GM18870 (cell line): ENCODE data around the gene CNTNAP2.
"Not testable (repeated sequence)": the region's sequence is repeated elsewhere in the genome, so short reads cannot be mapped to it uniquely, and the experiment has no call there.

ENCODE experiments used
- ATAC-seq: cut with Tn5 transposase; IDR thresholded peaks from one replicate; pipeline ENCODE4 v1.9.1; 2021; ENCODE audit warnings: moderate library complexity; ENCODE audit not compliant: unreplicated experiment

CNTNAP2 gene

DNA sequence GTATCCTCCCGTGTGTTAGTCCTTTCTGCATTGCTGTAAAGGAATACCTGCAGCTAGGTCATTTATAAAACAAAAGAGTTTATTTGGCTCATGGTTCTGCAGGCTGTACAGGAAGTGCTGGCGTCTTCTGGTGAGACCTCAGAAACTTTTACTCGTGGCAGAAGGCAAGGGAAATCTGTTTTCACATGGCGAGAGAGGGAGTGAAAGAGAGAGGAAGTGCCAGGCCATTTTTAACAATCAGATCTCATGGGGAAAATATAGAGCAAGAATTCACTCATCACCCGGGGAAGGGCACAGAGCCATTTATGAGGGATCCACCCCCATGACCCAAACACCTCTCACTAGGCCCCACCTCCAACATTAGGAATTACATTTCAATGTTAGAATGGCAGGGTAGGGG is 952.2 kb downstream of the CNTNAP2 start:
- ATAC-seq, result no peak

DNA sequence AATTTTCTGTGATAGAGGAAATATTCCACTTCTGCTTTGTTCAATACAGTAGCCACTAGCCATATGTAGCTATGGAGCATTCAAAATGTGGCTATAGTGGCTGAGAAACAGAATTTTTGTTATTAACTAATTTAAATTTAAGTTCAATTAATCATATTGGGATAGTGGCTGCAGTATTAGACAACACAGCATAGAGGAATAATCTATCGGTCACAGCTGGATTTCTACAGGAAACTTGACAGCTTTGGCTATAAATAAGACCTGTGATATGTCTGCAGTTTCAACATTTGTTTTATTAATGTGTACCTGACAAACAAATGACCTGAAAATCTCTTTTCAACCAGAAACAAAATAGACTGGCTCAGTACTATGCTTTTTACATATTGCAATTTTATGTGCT is 953.2 kb downstream of the CNTNAP2 start:
- no peak for ATAC-seq

DNA sequence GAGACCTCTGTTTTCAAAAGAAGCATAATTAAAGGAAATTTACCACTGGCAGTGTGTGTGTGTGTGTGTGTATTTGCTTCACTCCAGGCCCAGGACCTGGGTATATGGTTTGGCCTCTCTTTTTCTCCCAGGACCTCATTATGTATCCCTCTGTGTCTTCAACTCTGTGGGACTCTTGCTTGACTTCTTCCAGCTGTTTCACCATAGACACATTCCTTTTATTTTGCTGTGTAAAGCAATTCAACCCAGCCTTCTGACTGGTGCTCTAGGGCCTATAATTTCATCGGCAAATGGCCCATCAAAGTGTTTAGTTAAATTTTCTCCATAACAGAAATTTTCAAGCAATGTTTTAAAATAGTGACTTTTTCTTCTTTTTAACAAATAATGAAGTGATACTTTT is 954.3 kb downstream of the CNTNAP2 start:
- no peak for ATAC-seq

DNA sequence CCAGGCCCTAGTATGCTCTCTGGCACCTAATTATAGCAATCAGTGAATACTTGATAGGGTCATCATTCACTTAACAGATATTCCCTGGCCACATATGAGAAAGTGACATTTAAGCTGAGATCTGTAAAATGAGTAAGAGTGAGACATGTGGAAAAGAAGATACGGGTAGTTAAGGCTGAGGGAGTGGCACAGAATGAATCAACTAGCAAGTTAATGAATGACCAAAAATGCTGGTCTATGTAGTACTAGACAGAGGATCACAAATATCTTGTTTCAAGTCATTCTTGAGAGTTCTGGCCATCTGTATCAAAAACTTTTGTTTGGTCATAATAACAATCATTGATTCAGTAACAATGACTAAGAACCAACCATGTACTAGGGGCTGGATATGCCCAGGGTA is 954.9 kb downstream of the CNTNAP2 start:
- ATAC-seq, result no peak

DNA sequence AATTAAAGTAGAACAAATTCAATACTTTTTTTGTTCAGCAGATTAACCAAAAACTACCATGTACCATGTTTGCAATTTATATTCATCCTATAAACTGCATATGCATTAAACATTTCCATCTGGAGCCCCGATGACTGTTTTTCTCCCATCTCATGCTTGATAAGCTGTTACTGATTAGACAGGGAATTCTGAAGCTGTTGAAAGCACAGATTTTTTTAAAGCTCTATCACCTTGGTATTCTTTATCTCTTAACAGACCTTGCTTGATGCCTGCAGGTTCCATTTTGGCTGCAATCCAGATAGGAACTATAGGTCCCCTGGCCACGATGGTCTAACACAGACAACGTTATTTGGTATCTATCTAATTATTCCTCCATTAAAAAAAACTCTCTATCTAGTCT is 961.7 kb downstream of the CNTNAP2 start:
- ATAC-seq, result no peak

DNA sequence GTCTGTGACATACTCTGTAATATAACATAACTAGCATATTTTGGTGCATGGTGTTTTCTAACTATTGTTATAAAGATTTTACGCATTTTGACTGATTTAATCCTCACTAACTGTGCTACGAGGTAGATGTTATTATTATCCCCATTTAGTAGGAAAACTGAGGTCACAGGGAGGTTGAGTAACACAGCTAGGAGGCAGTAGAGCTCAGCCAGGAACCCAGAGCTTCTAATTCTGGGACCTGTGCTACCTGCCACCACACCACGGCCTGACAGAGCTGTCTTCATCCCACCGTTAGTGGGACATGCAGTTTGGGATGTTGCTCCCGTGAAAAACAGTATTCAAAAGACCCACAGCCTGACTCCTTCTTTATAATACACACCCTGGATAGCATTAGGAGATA is 962.5 kb downstream of the CNTNAP2 start:
- ATAC-seq, result no peak

DNA sequence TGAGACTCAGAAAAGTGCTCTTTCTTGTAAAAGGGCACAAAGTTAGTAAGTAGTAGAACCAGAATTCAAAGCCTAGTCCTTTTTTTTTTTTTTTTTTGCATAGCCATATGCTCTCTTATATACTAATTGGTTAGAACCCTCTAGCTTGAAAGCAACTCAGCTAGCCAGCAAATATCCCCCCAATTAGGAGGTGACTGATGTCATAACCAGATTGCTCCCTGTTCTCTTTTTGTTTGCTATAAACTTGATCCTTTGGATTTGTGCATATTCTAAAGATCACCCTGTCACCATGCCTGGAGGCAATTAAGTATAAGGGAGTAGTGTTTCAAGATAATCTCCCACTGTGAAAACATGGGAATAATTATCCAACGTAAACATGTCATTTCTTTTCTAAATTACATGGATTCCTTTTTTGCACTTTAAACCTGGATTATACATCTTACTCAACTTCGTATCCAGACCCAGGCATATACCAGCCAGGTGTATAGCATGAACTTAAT is 963.4 kb downstream of the CNTNAP2 start:
- ATAC-seq, result no peak

DNA sequence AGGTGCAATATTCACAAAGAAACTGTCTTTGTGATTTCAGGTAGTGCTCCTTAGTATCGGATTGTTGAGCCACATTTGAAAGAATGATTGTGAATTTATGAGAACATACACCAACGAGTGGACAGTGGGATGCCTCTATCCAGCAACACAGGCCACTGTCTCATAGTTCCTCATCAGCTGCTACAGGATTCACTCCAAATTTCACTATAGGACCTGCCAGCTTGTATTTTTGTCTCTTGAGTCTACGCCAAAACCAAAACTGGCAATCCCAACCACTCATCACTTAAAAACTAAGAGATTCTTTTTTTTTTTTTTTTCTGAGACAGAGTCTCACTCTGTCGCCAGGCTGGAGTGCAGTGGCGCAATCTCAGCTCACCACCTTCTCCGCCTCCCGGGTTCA is 964.5 kb downstream of the CNTNAP2 start:
- no peak for ATAC-seq

DNA sequence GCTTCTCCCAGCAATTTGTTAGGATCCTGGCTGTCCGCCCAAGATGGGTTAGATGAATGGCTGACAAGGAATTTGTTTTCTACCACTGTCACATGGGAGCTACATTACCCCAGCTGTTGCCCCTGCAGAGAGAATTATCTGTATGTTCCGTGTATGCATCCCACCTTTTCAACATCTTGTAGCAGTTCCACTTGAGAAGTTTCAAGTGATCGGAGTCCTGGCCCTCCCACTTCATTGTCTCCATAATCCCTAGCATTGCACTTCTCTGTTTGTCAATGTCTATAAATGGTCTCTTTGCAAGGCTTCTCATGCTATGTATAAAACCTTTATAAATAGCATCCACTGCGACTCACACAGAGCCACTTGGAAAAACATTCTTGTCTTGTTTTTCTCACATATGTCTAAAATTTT is 972.5 kb downstream of the CNTNAP2 start:
- no peak for ATAC-seq

DNA sequence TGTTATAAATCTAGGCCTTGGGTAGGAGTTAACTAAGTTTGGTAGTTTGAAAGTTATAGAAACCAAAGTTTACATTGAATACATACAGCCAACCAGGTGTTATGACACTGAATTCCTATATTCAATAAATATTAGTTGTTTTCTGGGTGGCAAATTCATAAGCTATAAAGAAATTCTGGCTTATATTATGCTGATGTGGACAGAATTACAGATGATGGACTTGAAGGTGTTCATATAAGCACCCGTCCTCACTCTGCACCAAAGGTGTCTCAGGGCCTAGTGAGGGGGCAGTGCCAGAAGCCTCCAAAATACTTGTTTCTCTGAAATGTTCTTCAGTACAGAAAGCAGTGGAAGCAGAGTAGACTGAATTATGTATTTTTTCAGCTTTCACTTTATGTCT is 973.0 kb downstream of the CNTNAP2 start:
- no peak for ATAC-seq

DNA sequence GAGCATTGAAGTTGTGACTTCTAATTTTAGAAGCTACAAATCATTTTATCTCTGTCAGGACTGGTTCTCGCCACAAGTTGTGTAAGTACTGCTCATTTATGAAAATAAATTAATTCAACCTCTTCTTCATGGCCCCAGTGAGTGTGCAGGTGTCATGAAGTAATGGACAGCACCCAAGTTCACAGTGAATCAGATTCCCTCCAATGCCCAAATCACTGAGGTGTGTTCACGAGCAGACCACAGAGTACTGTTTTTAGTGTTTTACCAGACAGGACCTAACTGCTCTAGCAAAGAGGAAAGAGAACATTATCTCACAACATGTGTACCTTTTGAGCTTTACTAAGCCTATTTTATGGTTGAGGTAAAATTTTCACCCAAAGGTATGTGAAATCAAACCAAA is 980.0 kb downstream of the CNTNAP2 start:
- ATAC-seq, result no peak

DNA sequence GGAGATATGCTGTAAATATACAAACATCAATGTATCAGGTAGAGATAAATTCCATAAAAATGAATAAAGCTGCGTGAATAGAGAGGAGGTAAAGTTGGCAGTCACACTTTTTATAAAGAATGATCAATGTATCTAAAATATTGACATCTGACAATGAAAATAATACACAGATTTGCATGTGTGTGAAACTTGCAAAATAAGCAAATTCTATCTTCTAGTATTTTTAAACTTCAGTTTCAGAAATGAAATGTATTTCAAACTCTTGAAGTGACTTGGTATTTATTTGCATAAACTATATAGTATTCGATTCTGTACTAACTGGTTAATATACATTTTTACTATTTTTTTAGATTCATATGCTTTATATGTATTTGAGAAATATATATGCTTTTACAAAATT is 986.6 kb downstream of the CNTNAP2 start:
- ATAC-seq, result no peak

DNA sequence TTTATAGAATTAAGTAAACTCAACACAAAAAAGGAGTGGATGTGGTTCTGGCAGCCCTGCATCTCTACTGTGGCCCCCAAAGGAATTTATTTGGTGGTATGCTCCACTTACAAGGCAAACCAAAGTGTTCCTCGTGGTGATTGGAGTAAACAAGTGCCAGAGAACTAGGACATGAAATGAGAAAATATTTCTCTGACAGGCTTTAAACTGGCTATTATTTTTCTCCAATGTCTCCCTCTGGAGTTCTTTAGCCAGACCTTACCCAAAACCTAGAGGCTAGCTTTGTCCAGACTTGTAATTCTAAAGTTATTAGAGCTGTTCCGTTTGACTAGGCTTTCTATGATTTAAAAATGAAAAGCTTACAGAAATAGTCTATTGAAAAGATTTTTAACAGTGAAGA is 990.1 kb downstream of the CNTNAP2 start:
- no peak for ATAC-seq

DNA sequence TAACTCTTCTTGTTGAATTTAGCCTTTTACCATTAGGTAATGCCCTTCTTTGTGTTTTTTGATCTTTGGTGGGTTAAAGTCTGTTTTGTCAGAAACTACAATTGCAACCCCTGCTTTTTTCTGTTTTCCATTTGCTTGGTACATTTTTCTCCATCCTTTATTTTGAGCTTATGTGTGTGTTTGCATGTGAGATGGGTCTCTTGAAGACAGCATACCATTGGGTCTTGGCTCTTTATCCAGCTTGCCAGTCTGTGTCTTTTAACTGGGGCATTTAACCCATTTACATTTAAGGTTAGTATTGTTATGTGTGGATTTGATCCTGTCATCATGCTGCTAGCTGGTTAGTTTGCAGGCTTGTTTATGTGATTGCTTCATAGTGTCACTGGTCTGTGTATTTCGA is 997.9 kb downstream of the CNTNAP2 start:
- ATAC-seq, result not testable (repeated sequence)

DNA sequence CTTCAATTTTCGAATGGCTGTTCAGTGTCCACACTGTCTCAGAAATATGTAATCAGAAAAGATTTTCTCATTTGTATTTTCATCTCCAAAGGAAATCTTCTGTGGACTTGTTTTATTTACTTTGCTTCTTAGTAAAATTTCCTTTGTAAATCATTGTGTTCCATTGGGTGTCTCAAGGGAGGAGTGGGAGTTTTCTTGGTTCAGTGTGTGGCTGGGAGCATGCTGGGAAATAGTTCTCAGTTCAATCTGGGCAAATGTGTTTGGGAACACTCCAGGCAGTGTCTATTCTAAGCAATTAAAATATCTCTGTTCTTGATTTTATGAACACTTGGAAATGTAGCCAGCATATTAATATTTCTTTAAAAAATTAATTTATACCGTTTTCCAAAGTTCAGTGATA is 1019.8 kb downstream of the CNTNAP2 start:
- no peak for ATAC-seq

DNA sequence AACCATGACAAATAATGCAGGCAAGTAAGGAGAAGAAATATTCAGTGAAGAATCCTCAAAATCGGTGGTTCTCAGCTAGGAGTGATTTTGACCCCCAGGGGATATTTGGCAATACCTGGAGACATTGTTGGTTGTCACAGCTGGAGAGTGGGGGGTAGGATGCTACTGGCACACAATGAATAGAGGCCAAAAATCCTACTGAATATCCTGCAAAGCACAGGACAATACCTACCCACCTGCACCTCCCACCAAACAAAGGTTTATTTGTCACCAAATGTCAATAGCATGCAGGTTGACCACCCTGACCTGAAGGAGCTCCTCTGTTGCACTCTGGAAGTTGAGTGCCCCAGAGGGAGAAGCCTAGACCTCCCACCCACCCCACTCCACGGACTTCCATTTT is 1028.6 kb downstream of the CNTNAP2 start:
- no peak for ATAC-seq

DNA sequence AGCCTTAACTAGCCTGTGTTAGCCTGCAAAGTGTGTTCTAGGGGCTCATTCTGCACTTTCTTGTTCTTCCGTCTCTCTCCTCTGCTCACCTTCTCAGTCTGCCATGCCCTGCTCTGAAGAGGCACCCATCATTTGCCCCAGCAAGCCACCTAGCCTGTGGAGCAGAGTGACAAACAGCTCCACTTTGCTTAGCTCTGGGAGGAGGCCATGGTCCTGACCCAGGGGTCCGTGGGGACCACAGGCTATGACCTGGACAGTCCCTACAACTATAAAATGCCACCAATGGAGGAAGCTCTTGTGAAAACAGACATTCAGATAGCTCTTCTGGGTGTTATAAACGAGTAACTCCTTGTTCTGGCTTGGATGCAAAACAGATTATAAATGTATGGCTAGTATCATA is 1029.6 kb downstream of the CNTNAP2 start:
- ATAC-seq, result no peak

DNA sequence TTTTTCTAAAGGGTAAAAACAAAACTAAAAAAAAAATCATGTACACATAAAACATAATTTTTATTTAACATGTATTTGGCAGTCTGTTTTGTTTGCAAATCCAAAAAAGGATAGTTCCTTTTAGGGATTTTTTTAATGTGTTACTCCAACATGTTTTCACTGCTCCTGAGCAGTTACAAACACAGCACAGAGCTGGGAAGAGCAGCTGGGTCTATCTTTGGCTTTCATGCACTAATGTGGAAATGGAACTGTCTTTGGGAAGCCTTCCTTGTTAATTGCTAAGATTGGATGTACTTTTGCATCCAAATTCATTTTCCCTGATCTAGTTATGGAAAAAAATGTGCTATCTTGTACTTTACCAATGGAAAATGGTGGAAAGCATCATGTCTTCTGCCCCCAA is 1035.1 kb downstream of the CNTNAP2 start:
- ATAC-seq, result no peak

DNA sequence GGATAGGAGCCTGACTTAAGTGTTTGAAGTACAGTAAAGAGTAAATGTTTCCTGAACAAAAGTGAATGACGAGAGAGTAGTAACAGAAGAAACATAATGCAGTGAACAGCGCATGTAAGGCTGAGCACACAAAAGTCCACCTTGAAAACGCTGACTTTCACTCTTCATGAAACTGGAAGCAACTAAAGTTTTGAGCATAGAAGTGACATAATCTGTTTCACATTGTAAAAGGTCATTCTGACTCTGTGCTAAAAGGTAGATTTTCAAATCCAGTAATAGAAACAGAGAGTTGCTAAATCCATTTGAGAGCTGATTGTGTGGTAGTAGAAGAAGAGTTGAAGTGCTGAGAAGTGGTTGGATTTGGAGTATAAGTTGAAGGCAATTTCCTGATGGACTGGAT is 1037.0 kb downstream of the CNTNAP2 start:
- no peak for ATAC-seq

DNA sequence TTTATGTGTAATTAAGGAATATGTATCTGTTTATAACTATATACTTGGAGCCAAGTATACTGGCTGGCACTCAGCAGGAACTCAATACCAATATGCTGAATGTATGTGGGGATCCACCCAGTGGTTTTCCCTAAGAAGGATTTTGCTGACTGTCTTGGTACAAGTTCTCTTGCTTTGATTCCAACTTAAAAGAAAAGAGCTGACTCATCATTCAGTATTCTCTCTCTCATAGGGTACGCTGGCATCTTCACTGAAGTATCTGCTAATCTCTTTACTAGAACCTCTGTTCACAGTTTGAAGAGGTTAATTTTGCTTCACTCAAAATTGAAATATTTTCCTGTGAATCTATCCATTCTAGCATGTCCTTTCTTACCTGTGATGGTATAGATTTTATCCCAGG is 1044.8 kb downstream of the CNTNAP2 start:
- ATAC-seq, result no peak

DNA sequence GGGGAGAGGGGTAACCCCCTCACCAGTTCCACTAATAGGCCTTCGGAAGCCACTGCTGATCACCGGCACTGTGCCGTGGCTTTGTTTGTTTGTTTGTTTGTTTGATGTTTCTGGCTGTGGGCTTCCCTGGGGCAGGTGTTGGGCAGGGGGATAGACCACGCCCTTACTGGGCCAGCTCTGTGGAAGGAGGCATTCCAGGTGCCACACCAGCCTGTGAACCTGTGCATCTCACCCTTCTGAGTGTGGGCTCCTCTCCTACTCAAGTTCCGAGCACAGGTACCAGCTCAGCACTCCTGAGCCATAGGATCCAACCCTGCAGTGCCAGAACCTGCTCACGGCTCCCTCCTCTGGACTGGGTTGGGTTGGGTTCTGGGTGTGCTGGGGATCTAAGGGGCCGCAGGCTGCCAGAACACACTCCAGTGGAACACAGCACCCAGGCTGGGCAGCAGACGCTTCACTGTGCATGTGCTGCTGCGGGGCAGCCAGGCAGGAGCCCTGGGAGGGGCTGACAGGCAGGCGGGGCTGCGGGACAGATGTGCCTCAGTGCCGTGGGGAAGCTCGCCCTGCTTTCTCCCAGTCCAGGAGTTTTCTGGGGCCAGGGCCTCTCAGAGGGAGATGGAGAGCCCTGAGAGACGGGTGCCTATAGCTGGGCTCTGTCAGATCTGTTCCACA is 1053.9 kb downstream of the CNTNAP2 start:
- no peak for ATAC-seq

DNA sequence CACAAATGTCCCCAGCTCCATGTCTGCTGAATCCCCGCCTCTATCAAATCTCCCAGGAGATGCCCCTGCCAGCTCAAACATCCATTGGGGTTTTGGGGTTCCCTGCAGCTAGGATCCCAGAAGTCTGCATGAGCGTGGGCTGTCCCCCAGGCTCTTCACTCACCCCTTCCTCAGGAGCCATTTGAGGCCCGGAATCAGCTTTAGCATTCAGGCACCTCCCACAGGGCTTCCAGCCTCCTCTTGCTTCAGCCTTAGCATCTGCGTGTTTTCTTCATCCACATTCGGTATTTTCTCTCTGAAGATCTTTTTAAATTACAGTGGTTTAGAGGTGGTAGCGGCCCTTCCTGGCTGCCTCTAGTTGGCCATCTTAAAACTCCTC is 1054.4 kb downstream of the CNTNAP2 start:
- no peak for ATAC-seq

DNA sequence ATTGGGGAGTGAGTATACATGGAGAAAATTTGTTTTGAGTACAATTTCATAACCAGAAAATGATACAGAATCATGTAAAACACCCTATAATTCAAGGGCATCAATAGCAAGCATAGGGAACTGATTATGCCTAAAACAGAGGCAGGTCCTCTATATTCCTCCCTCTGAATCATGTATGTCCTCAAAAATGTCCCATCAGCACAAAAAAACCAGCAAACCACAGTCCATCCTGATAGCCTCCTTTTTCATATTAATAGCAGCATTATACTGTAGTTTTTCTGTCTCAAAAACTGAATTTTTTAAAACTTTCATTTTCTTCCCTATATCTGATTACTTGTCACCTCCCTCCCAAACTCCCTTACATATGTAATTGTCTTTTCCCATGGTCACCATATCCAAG is 1057.3 kb downstream of the CNTNAP2 start:
- no peak for ATAC-seq
